GM12874 (cell line): ENCODE results near the gene SBNO2.

ENCODE experiments used
- TF ChIP-seq, protein P1 (sequence below): IDR thresholded peaks from 2 replicates; pipeline ENCODE4 v1.5.1; 2011; ENCODE audit warnings: low read depth, mild to moderate bottlenecking, control low read depth, low read length, moderate library complexity; ENCODE audit not compliant: insufficient read depth

Gene SBNO2

DNA sequence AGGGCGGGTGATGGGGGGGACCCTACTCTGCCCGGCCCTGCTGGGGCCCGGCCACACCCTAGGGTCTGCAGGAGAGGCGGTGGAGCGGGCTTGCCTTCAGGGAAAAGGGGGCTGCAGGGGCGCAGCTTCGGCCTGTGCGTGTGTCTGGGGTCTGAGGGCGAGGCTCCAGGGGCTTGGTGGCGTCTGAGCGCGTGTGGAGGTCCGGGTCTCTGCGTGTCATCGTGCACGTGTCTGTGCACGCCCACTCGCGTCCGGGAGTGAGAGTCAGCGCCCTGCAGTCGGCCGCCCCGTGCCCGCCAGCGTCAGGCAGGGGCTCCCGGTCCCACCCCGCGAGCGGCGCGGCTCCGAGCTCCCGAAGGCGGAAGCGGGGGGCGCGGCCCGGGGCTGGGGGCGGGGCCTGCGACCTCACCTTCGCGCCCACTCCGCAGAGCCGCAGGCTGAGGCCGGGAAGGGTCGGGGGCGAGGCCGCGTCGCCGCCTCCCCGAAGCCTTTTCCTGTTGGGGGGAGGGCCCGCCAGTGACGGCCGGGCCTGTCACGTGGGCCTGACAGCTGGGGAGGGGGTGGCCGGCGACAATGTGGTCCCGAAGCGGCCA lies 107.2 kb downstream of the SBNO2 start, which contains the start of gene ARHGAP45:
ARHGAP45 (plus strand) TSS at position 420 of the 593 bp plus-strand sequence. CDS start 239 bp downstream, outside the sequence.
- TF ChIP-seq, protein P1, sequence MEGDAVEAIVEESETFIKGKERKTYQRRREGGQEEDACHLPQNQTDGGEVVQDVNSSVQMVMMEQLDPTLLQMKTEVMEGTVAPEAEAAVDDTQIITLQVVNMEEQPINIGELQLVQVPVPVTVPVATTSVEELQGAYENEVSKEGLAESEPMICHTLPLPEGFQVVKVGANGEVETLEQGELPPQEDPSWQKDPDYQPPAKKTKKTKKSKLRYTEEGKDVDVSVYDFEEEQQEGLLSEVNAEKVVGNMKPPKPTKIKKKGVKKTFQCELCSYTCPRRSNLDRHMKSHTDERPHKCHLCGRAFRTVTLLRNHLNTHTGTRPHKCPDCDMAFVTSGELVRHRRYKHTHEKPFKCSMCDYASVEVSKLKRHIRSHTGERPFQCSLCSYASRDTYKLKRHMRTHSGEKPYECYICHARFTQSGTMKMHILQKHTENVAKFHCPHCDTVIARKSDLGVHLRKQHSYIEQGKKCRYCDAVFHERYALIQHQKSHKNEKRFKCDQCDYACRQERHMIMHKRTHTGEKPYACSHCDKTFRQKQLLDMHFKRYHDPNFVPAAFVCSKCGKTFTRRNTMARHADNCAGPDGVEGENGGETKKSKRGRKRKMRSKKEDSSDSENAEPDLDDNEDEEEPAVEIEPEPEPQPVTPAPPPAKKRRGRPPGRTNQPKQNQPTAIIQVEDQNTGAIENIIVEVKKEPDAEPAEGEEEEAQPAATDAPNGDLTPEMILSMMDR, result no peak

DNA sequence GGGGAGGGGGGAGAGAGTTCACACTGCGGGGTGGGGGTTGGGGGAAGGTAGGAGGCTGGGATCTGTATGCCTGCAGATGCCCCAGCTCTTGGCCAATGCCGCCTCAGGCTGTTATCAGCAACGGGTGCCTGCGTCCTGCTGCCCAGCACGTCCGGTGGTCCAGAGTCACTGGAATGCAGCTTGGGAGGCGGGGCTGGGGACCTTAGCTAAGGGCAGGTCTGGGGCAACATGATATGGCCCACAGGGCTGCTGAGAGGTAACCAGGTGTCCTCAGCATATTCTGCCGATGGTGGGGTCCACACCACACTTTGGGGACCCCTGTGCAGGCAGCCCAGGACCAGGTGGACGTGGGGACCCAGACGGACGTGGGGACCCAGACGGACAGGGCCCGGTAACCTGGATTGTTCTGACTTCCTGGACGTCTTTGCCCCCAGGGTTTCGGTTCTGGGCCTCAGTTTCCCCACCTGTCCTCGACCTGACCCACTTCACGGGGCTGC lies 107.8 kb downstream of the SBNO2 start:
- TF ChIP-seq, protein P1, result no peak

DNA sequence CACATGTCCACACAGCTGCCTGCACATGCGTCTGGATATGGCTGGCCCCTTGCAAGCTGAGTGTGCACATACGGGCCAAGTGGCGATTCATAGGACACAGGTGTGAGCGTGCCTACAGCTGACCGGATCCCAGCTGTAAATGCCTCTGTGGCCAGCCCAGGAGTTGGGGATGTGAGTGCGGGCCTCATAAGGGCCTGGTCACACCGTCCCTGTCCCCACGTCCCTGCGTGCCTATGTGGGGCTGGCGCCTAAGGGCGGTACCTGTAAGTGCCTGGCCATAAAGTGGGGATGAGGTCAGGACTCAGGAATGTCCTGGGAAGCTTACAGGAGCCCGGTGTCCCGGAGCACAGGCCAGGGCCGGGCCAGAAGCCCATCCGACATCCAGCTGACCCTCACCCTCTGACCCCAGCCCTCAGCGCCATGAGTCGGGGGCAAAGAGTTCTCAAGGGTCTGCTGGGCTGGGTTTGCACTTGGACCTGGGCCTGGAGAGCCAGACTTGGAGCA lies 108.4 kb downstream of the SBNO2 start:
- TF ChIP-seq, protein P1, result no peak

DNA sequence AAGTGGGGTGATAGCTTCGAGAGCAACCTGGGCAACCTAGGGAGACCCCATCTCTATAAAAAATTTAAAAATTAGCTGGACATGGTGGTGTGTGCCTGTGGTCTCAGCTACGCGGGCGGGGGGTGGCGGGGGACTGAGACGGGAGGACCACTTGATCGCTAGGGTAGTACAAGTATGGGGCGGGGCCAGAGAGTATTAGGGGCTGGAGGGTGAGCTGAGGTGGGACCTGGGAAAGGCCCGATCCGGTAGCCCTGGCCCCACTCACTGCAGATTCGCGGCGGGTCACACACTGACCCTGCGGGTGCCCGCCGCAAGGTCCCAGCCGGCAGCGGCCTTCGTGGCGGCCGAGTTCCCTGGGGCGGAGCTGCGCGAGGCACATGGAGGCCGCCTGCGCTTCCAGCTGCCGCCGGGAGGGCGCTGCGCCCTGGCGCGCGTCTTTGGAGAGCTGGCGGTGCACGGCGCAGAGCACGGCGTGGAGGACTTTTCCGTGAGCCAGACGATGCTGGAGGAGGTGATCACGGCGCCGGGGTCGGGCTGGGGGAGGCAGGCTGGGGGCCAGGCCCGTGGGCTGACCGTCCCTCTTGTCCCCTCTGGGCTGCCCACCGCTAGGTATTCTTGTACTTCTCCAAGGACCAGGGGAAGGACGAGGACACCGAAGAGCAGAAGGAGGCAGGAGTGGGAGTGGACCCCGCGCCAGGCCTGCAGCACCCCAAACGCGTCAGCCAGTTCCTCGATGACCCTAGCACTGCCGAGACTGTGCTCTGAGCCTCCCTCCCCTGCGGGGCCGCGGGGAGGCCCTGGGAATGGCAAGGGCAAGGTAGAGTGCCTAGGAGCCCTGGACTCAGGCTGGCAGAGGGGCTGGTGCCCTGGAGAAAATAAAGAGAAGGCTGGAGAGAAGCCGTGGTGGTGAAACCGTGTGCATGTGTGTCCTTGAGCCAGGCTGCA lies 109.1 kb downstream of the SBNO2 start:
- TF ChIP-seq, protein P1, result peak; percentile 95

DNA sequence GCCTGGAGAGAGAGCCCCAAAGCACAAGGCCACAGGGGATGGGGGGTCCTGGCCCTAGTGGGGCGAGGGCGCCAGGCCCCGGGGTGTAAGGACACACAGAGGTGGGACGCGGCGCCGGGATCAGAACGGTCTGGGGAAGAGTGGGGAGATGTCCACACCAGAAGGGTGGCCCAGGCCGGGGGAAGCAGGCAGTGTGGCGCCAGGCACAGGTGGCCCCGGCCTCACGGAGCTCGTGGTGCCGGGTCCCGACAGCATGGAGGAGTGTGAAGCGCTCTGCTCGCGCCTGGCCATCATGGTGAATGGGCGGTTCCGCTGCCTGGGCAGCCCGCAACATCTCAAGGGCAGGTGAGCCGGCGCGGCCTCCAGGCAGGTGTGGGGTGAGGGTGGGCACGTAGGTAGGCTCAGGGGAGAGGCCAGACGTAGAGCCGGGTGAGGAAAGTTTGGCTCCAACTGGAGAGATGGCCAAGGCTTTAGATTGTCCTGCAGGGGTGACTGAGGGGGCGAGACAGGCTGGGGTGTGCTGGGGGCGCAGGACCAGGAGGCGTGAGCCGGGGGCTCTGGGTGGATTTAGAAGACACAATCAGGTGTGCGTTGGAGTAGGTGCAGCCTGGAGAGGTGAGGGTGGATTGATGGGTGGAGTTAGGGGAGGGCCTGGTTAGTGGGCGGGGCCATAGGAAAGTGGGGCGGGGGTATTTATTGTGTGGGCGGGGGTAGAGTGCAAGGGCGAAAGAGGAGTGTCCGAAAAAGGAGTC lies 110.0 kb downstream of the SBNO2 start:
- TF ChIP-seq, protein P1, result no peak

DNA sequence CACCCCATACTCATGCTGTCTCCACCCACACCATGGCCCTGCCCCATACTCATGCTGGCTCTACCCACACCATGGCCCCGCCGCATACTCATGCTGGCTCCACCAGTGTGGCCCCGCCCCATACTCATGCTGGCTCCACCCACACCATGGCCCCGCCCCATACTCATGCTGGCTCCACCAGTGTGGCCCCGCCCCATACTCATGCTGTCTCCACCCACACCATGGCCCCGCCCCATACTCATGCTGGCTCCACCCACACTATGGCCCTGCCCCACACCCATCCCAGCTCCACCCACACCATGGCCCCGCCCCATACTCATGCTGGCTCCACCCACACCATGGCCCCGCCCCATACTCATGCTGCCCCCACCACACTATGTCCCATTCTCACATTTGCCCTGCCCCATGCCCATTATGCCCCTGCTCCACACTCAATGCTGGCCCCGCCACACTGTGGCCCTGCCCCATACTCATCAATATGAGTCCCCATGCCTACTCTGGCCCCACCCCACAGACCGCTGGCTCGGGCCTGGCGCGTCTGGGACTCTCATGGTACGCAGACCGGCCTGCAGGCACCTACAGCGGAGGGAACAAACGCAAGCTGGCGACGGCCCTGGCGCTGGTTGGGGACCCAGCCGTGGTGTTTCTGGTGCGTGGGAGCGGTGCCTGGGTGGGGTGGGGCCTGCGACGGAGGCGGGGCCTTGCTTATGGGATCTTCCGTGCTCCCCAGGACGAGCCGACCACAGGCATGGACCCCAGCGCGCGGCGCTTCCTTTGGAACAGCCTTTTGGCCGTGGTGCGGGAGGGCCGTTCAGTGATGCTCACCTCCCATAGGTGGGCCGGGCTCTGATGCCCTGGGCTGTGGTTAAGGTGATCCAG lies 110.8 kb downstream of the SBNO2 start:
- TF ChIP-seq, protein P1, result no peak
